ENCODE measurements around the gene PM20D1.

PM20D1 gene

DNA sequence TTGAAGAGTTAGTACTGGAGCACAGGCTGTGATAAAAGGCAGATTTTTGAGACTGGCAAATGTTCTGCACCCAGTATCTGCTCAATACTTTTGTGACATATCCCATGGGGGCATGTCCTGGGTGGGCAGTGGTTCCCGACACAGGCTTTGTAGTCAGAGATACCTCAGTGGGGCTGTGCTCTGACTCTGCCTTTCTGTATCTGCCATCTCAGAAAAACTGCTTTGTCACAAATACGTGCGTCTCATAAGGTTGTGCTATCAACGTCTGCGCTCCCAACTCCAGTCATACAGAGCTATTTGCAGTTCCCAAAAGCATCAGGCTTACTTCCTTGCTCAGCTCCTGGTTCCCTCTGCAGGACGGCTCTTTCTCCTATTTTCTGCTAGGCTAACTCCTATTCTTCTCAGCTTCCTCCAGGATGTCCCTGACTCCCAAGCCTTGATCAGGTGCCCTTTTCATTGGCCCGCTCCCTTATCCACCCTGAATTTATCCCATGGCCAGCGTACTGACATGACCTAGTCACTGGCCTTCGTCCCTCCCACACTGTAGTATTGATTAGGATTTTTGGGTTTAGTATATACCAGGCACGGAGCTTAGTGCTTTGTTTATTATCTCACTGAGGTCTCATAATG is 62.5 kb downstream of the PM20D1 start:
- Histone ChIP-seq H3K27me3 (replicated peaks) (no peaks in the 10 kb centered on the region), H3K4me3 (ENCODE audit: low read depth, low read length) (no peak overlapping the region), H3K36me3 (replicated peaks) (peaks cover 2% of the 10 kb centered on the region), H3K27ac (no peak overlapping the region)
- TF ChIP-seq, protein P1, sequence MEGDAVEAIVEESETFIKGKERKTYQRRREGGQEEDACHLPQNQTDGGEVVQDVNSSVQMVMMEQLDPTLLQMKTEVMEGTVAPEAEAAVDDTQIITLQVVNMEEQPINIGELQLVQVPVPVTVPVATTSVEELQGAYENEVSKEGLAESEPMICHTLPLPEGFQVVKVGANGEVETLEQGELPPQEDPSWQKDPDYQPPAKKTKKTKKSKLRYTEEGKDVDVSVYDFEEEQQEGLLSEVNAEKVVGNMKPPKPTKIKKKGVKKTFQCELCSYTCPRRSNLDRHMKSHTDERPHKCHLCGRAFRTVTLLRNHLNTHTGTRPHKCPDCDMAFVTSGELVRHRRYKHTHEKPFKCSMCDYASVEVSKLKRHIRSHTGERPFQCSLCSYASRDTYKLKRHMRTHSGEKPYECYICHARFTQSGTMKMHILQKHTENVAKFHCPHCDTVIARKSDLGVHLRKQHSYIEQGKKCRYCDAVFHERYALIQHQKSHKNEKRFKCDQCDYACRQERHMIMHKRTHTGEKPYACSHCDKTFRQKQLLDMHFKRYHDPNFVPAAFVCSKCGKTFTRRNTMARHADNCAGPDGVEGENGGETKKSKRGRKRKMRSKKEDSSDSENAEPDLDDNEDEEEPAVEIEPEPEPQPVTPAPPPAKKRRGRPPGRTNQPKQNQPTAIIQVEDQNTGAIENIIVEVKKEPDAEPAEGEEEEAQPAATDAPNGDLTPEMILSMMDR (IDR thresholded peaks at IDR 0.05; ENCODE audit: low read depth, low read length, missing control alignments), result no peak
- in situ Hi-C loops (cut with HindIII; ENCODE audit: low pct_ligation_motif_present, low sequenced_read_pairs), result loop anchor here (25.0 kb wide), 1 partner anchor 325 kb away; the partner anchor contains the start of gene AVPR1B
- DNase-seq, result no peak

DNA sequence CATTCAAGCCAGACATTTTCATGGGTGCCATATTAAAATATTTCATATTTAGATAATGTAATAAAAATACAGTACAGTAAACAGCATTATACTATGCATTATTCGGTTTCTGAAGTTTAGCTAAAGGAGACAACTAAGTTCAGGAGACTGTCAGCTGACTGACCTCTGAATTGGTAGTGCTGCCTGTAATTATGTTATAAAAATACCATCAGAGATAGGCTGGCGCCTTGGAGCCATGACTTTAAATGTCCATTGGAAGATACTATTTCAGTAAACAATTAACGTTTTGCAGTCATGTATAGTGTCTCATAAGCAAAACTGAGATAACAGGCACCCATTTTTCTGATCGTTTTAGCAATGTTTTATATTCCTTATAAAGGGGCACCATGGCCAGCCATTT is 63.3 kb downstream of the PM20D1 start:
- Histone ChIP-seq H3K4me3 (ENCODE audit: low read depth, low read length) (no peak overlapping the region), H3K36me3 (replicated peaks) (no peaks in the 10 kb centered on the region), H3K27ac (no peak overlapping the region), H3K27me3 (replicated peaks) (no peaks in the 10 kb centered on the region)
- in situ Hi-C loops (cut with HindIII; ENCODE audit: low pct_ligation_motif_present, low sequenced_read_pairs), result loop anchor here (25.0 kb wide), 1 partner anchor 326 kb away; the partner anchor contains the start of gene AVPR1B
- no peak for DNase-seq
- TF ChIP-seq, protein P1 (IDR thresholded peaks at IDR 0.05; ENCODE audit: low read depth, low read length, missing control alignments), result no peak

DNA sequence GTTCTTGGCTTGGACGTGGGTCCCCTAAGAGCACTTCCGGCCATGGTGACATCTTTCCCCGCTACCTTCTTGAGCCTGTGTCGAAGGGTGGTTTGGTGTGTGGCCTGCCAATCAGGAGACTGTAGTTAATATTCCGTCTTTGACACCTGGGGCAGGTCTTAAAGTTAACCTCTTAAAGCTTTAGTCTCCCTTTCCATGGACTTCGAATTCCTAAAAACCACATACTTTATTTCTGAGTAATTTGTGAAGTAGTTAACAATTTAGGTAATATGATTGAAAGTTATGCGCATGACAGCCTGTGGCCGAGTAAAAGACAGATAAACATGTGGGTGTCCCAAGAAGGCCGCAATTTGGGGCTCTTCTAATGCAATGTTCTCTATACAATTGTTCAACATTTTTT is 64.5 kb downstream of the PM20D1 start:
- TF ChIP-seq, protein P1 (IDR thresholded peaks at IDR 0.05; ENCODE audit: low read depth, low read length, missing control alignments), result no peak
- Histone ChIP-seq H3K4me3 (ENCODE audit: low read depth, low read length) (no peak overlapping the region), H3K27me3 (replicated peaks) (no peaks in the 10 kb centered on the region), H3K36me3 (replicated peaks) (no peaks in the 10 kb centered on the region), H3K27ac (no peak overlapping the region)
- in situ Hi-C loops (cut with HindIII; ENCODE audit: low pct_ligation_motif_present, low sequenced_read_pairs), result loop anchor here (25.0 kb wide), 1 partner anchor 327 kb away; the partner anchor contains the start of gene AVPR1B
- DNase-seq, result no peak

DNA sequence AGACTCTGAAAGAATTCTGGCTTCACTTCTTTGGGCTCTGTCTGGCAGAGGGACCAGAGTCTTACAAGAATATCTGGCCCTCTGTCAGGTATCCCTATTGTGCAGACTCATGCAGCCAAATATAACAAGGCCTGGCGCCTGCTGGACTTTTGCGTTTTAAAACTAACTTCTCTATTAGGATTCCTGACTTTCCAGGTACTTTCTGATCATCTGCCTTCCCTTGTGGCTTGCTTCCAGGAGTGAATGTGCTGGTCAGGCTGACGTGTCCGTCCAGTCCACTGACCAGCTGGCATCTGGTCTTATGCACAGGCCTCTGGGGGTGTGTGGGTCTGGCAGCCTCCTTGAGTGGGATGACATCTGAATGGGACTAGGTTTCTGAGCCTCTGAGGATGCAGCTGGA is 66.0 kb downstream of the PM20D1 start:
- Histone ChIP-seq H3K27ac (no peak overlapping the region), H3K27me3 (replicated peaks) (no peaks in the 10 kb centered on the region), H3K36me3 (replicated peaks) (no peaks in the 10 kb centered on the region), H3K4me3 (ENCODE audit: low read depth, low read length) (no peak overlapping the region)
- DNase-seq, result no peak
- in situ Hi-C loops (cut with HindIII; ENCODE audit: low pct_ligation_motif_present, low sequenced_read_pairs), result loop anchor here (25.0 kb wide), 1 partner anchor 328 kb away; the partner anchor contains the start of gene AVPR1B
- TF ChIP-seq, protein P1 (IDR thresholded peaks at IDR 0.05; ENCODE audit: low read depth, low read length, missing control alignments), result no peak

DNA sequence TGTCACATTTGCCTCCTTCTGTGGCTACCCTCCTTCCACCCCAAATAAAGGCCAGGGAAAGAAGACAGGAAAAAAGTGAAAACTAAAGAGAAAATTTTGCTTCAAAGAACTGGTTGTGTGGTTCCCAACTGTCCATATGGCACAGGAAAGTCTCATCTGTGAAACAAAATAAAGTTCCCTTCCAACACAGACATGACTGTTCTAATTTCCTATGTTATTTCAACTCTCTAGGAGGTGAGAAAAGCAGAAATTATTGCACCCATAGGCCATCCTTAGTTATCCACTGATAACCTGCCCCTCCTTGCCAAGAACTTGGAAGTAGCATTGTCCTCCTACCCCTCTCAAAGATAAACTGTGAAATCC is 66.5 kb downstream of the PM20D1 start:
- in situ Hi-C loops (cut with HindIII; ENCODE audit: low pct_ligation_motif_present, low sequenced_read_pairs), result loop anchor here (25.0 kb wide), 1 partner anchor 329 kb away; the partner anchor contains the start of gene AVPR1B
- Histone ChIP-seq H3K36me3 (replicated peaks) (no peaks in the 10 kb centered on the region), H3K27me3 (replicated peaks) (no peaks in the 10 kb centered on the region), H3K4me3 (ENCODE audit: low read depth, low read length) (no peak overlapping the region), H3K27ac (no peak overlapping the region)
- TF ChIP-seq, protein P1 (IDR thresholded peaks at IDR 0.05; ENCODE audit: low read depth, low read length, missing control alignments), result no peak
- DNase-seq, result no peak
